Gastroesophageal sphincter (tissue), 4 donors: ENCODE data around the gene TMEM178A. TPM values are rescaled to one million over a fixed set of nuclear protein-coding genes. Genes with fewer than 3 reads are reported as not detected.

Source experiments
- ATAC-seq: fragments of 150-250 bp; one replicate; pipeline ENCODE4 v1.9.1; 2016; ENCODE audit warnings: mild to moderate bottlenecking, moderate library complexity
- H3K27ac ChIP-seq, 4 donors: fragments of 200-600 bp; sonication (generic) in 3 of 4; 1 replicate in 3 of 4; 2 replicates in 1 of 4; pipeline ENCODE4 v1.5.1; 2016 to 2019
- H3K27me3 ChIP-seq: fragments of 200-600 bp; sonication (generic); one replicate; pipeline ENCODE4 v1.5.1; 2019
- H3K36me3 ChIP-seq, 2 donors: fragments of 200-600 bp; sonication (generic); one replicate each; pipeline ENCODE4 v1.5.1; 2019; ENCODE audit warnings: control low read depth in 1 of 2
- H3K4me1 ChIP-seq, 3 donors: fragments of 200-600 bp; sonication (generic); 1 replicate in 2 of 3; 2 replicates in 1 of 3; pipeline ENCODE4 v1.5.1; 2016 to 2019; ENCODE audit warnings: control low read depth in 2 of 3
- H3K4me3 ChIP-seq, 2 donors: fragments of 200-600 bp; sonication (generic); one replicate each; pipeline ENCODE4 v1.5.1; 2019; ENCODE audit warnings: mild to moderate bottlenecking in 1 of 2, moderate library complexity in 1 of 2
- H3K9me3 ChIP-seq, 3 donors: fragments of 200-600 bp; sonication (generic); one replicate each; pipeline ENCODE4 v1.5.1; 2017 to 2019; ENCODE audit warnings: control low read depth in 2 of 3
- CTCF ChIP-seq, 4 experiments: fragments of 200-600 bp in 2 of 4; fragments of 450-650 bp in 2 of 4; sonication (generic) in 1 of 4; IDR thresholded peaks; one replicate each; pipeline ENCODE4 v1.5.1; 2017 to 2019; ENCODE audit warnings: antibody characterized with exemption in 4 of 4, mild to moderate bottlenecking in 2 of 4, moderate library complexity in 2 of 4
- EP300 ChIP-seq: sonication (generic); formaldehyde crosslinking; IDR thresholded peaks from one replicate; pipeline ENCODE4 v1.6.1; 2017; ENCODE audit warnings: antibody characterized with exemption, mild to moderate bottlenecking
- POLR2A ChIP-seq, 2 donors: fragments of 450-650 bp; IDR thresholded peaks; one replicate each; pipeline ENCODE4 v1.6.1; 2017; ENCODE audit warnings: antibody characterized with exemption in 2 of 2, mild to moderate bottlenecking in 2 of 2, moderate library complexity in 1 of 2
- POLR2AphosphoS5 ChIP-seq: sonication (generic); formaldehyde crosslinking; IDR thresholded peaks from one replicate; pipeline ENCODE4 v1.6.1; 2017; ENCODE audit warnings: antibody characterized with exemption
- WGBS, 2 donors: methylation state at CpG; one replicate each; pipeline ENCODE4 v1.1.5; 2018; ENCODE audit warnings: low coverage in 1 of 2; 5-methylcytosine and 5-hydroxymethylcytosine counted together
- total RNA-seq, 4 donors: library from RNA; depleted of rRNA; stranded (reverse); fragments of >200 nt; gene quantifications; one replicate each; pipeline ENCODE4 v1.1.0, GENCODE V29; 2016

The TMEM178A gene
- total RNA-seq, 4 donors from 2014 or later, result 3.4 to 14.6 (median 4.8) TPM

DNA sequence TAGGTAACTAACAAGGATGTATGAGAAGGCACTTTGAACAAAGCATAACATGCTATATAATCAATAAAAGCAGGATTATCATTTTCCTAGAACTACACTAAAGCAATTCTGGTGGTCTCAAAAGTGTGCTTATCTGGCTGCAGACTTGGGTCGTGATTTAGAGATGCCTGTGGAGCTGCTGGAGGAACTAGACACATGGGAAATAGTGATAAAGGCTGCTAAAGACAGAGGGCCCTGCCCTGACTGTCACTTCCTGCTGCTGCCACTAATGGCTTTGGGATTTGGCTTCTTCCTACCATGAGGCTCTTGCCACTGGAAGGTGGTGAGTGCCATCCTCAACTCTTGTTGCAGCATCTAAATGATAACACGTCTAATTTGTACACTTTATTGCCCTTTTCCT is 22.5 kb downstream of the TMEM178A start:
- Histone ChIP-seq H3K27ac (no peak overlapping the region), H3K9me3 (peaks cover 0 to 17% (median 0%) of the 10 kb centered on the region in 3 donors), H3K4me1 (no peaks in the 10 kb centered on the region), H3K27me3 (no peaks in the 10 kb centered on the region), H3K4me3 (no peak overlapping the region), H3K36me3 (no peaks in the 10 kb centered on the region)
- no peak for TF ChIP-seq POLR2A (IDR thresholded peaks at IDR 0.05)
- TF ChIP-seq EP300, result no peak
- no peak for TF ChIP-seq CTCF (IDR thresholded peaks at IDR 0.05)
- no peak for TF ChIP-seq POLR2AphosphoS5
- 71 to 79% methylated on average over 2 of the region's 2 CpGs for WGBS, 2 donors
- no peak for ATAC-seq

GRCh38 chr2:39689272-39689841 is 23.6 kb downstream of the TMEM178A start:
- Histone ChIP-seq H3K4me3 (no peak overlapping the region), H3K27ac (no peak overlapping the region), H3K27me3 (no peaks in the 10 kb centered on the region), H3K9me3 (peaks cover 0 to 17% (median 0%) of the 10 kb centered on the region in 3 donors), H3K4me1 (no peaks in the 10 kb centered on the region), H3K36me3 (no peaks in the 10 kb centered on the region)
- 100% methylated on average over 1 of the region's 1 CpG for WGBS, 2 donors
- TF ChIP-seq CTCF (IDR thresholded peaks at IDR 0.05), result no peak
- TF ChIP-seq EP300, result no peak
- no peak for TF ChIP-seq POLR2A (IDR thresholded peaks at IDR 0.05)
- ATAC-seq, result no peak

GRCh38 chr2:39689876-39690275 is 24.2 kb downstream of the TMEM178A start:
- ATAC-seq, result no peak
- Histone ChIP-seq H3K27me3 (no peaks in the 10 kb centered on the region), H3K9me3 (peaks cover 0 to 17% (median 0%) of the 10 kb centered on the region in 3 donors), H3K36me3 (no peaks in the 10 kb centered on the region), H3K27ac (no peak overlapping the region), H3K4me1 (no peaks in the 10 kb centered on the region), H3K4me3 (no peak overlapping the region)
- WGBS, 2 donors, result 86 to 88% methylated on average over 5 to 6 of the region's 6 CpGs
- no peak for TF ChIP-seq POLR2A (IDR thresholded peaks at IDR 0.05)
- no peak for TF ChIP-seq EP300
- TF ChIP-seq CTCF (IDR thresholded peaks at IDR 0.05), result no peak
- TF ChIP-seq POLR2AphosphoS5, result no peak

DNA sequence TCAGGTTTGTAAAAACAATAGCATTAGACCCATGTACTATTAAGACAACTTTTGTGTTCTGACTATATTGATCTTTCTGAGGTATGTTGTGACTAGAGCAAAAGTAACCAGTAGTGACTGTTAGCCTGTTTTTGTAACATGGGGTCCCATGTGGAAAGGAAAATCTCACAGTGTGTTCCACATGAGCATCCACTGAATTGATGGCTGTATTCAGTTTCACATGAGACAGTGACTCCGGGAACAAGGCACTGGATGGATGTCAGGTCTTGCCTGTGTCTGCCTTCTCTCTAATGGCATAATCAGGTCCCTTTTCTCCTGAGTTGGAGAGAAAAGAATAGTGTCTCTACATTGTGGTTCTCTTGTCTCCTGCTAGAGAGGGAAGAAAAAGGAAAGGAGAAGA is 27.5 kb downstream of the TMEM178A start:
- Histone ChIP-seq H3K9me3 (peaks cover 0 to 17% (median 0%) of the 10 kb centered on the region in 3 donors), H3K36me3 (no peaks in the 10 kb centered on the region), H3K4me1 (peaks cover 0 to 23% (median 2%) of the 10 kb centered on the region in 3 donors), H3K27ac (no peak overlapping the region), H3K4me3 (no peak overlapping the region), H3K27me3 (no peaks in the 10 kb centered on the region)
- no peak for ATAC-seq
- no peak for TF ChIP-seq POLR2AphosphoS5
- no peak for TF ChIP-seq EP300
- TF ChIP-seq POLR2A (IDR thresholded peaks at IDR 0.05), result no peak
- no peak for TF ChIP-seq CTCF (IDR thresholded peaks at IDR 0.05)
- WGBS, 2 donors, result 86 to 100% methylated on average over 1 of the region's 1 CpG

GRCh38 chr2:39696101-39696553 is 30.4 kb downstream of the TMEM178A start:
- no peak for TF ChIP-seq POLR2A (IDR thresholded peaks at IDR 0.05)
- no peak for TF ChIP-seq EP300
- TF ChIP-seq CTCF (IDR thresholded peaks at IDR 0.05), result no peak
- TF ChIP-seq POLR2AphosphoS5, result no peak
- WGBS, 2 donors, result 38 to 64% methylated on average over 4 of the region's 4 CpGs
- ATAC-seq, result no peak
- Histone ChIP-seq H3K4me3 (no peak overlapping the region), H3K27me3 (no peaks in the 10 kb centered on the region), H3K4me1 (peaks cover 0 to 23% (median 2%) of the 10 kb centered on the region in 3 donors), H3K9me3 (peaks cover 0 to 13% (median 0%) of the 10 kb centered on the region in 3 donors), H3K36me3 (no peaks in the 10 kb centered on the region), H3K27ac (peak overlapping the region; percentile 21 to 56 (median 56))
